HG03342 (cell line): Measurements from ENCODE around the gene FAM168B.

Source experiments
- ATAC-seq: cut with Tn5 transposase; IDR thresholded peaks from one replicate; pipeline ENCODE4 v1.9.1; 2021; ENCODE audit warnings: mild to moderate bottlenecking, moderate library complexity; ENCODE audit not compliant: unreplicated experiment

The FAM168B gene

DNA sequence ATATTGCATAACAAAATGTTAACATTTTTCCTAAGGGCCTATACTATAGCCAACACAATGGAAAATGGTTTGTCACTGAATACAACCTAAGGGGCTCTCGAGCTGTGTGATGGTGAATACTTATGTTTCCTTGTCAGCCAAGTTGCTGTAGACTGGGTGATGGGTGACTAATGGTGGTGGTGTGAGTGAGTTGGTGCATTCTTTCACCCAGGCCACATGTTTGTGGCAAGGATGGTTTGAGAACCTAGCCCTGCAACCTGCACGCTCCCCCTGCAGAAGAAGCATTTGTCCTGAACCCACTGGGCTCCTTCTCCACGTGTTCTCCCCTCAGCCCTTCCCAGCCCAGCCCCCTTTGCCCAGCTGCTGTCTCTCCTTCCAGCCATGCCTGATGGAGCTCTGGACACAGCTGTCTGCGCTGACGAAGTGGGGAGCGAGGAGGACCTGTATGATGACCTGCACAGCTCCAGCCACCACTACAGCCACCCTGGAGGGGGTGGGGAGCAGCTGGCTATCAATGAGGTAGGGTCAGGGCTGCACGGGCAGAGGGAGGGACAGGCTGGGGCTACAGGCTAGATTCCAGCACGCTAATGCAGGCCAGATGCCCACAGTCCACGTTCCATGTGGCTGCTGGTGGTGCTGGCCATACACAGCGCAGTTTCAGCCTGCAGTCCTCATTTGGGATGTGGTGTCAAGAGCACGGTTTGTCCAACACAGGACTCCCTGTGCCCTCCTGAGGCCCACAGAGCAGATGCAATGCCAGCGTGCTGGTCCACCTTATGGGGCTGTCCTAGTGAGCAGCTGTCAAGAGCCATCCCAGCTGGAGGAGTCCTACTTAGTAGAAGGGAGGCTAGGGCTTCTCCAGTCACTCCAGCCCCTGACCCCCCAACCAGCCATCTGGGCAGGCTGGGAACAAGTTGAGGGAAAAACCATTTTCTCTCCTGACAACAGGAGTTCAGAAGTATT is 65.4 kb downstream of the FAM168B start:
- ATAC-seq: no peak

DNA sequence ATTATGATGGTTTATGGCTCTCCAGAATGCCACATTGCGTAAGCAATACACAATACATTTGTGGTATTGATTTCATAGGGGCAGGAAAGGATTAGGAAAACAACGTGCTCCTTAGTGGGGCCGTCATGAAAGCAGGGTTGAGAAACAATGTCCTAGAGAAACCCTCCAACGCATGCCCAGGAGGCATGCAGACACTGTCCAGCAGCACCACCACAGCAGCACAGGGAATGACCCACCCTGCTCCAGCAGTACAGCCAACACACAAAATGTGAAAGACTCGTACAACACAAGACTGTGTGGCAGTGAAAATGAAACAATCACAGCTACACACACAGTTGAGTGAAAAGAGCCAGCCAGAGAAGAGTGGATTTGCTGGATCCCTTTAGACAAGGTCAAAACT is 66.3 kb downstream of the FAM168B start:
- ATAC-seq: no peak

DNA sequence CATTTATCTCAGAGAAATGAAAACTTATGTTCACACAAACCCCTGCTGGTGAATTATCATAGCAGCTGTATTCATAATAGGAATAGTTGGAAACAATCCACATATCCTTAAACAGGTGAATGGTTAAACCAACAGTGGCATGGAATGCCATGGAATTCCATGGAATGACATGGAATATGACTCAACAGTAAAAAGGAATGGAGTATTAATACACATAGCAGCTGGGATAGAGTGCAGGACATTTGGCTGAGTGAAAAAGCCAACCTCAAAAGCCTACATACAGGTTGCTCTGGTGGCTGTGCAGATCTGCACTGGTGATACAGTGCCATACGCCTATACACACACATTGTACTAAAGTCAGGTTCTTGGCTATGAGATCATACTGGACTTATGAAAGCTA is 69.5 kb downstream of the FAM168B start:
- ATAC-seq: no peak

DNA sequence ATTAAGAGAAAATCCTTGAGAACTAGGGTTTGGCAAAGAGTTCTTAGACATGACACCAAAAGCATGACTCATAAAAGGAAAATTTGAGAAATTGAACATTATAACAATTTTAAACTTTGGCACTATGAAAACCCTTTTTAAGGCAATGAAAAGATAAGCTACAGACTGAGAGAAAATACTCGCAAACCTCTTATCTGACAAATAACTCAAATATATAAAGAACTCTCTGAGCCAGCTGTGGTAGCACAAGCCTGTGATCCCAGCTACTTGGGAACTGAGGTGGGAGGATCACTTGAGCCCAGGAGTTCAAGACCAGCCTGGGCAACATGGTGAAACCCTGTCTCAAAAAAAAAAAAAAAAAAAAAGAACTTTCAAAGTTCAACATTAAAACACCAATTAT is 70.5 kb downstream of the FAM168B start:
- no peak for ATAC-seq

DNA sequence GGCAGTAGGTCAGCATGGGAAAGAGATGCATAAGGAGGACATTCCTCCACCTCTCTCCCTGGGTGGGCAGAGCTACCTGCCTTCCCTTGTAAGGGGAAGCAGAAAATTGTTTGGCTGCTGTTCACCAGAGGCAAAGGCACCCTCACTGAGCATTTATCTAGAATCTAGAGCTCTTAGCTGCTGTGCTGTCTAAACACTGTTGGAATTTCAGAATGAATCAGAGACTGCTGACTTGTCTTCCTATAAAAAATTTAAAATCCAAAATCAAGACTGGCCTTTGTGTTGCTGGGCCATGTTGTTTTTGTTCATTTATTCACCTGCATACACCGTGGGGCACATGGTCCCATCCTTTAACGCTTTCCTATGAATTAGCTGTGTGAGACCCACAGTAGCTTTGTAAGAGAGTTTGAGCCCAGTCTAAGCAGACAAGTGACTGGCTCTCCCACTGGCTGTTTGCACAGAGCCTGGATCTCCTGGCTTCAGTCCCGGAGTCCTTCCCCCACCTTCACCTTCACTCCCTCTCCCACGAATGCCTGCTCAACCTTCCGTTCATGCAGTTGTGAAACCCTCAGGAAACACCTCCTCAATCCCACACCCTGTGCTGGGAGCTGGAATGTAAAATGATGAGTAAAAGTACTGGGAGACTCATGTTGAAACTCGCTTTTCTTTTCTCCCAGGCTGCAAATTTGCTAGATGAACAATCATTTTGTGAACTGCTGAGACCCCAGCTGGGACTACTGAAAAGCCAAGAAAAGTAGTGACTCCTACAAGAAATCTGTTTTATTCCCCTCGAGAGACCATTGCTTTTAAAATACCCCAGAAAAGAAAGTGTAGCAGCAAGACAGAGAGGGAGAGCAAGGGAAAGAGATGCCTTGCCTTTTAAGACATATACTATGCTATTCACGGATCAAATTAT is 76.2 kb downstream of the FAM168B start:
- no peak for ATAC-seq

DNA sequence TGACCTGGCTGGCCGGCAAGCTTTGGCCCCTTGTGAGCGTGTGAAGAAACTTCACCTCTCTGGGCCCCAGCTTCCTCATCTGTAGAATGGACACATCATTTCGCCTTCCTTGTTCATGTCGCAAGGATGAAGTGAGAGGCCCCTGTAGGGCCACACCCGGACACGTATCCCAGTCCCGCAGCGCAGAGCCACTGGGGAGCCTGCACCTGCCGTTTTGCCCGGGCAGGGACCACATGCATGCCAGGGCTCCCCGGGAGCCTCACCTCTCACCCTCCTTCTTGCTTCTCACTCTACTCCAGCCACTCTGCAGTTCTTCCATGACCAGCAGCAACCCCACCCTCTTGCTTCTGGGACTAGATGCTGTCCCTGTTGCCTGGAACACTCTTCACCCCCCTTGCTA is 77.5 kb downstream of the FAM168B start:
- ATAC-seq: no peak

DNA sequence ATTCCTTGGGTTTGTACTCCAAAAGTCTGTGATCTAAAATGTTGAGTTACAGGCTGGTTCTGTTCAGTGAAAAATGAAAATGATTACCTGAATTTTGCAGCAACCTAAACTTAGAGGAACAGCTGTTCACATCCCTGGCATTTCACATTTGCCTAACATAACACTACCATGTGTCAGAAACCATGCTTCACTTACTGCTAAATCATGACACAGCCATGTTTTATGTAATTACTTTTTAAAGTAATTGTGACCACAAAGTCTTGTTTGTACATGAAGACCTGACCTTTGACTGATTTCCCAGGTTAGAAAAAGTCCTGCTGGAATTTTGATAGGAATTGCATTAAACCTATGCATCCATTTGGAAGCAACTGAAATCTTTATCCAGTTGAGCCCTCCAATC is 79.1 kb downstream of the FAM168B start:
- ATAC-seq: no peak

DNA sequence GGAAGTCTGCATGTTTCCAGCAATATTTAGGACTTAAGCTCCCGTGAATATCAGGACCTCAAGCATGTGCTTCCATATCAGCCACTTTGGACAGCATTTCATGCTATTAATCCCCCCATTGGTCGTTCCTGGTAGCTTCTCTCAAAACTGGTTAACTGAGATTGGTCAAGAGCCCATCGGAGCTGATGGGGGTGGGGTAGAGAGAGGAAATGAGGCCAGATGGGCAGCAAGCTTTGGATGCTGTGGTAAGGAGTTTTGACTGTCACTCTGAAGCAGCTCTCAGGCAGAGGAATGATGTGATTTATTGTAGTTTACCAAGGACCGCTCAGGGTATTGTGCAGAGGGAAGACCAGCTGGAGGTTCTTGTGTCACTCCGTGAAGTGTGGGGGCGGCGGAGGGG is 81.8 kb downstream of the FAM168B start:
- no peak for ATAC-seq

DNA sequence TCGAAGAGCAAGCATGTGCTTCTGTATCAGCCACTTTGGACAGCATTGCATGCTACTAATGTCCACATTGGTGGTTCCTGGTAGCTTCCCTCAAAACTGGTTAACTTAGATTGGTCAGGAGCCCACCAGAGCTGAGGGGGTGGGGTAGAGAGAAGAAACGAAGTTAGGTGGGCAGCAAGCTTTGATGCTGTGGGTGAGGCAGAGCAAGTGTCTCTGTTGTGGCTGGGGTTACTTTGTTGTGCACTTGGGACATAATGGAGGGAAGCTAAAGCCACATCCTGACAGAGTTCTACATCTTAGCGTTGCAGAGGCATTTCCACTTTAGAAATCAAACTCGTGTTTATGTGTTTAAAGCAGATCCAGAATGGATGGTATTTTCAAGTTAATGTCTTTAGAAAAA is 82.7 kb downstream of the FAM168B start:
- no peak for ATAC-seq

DNA sequence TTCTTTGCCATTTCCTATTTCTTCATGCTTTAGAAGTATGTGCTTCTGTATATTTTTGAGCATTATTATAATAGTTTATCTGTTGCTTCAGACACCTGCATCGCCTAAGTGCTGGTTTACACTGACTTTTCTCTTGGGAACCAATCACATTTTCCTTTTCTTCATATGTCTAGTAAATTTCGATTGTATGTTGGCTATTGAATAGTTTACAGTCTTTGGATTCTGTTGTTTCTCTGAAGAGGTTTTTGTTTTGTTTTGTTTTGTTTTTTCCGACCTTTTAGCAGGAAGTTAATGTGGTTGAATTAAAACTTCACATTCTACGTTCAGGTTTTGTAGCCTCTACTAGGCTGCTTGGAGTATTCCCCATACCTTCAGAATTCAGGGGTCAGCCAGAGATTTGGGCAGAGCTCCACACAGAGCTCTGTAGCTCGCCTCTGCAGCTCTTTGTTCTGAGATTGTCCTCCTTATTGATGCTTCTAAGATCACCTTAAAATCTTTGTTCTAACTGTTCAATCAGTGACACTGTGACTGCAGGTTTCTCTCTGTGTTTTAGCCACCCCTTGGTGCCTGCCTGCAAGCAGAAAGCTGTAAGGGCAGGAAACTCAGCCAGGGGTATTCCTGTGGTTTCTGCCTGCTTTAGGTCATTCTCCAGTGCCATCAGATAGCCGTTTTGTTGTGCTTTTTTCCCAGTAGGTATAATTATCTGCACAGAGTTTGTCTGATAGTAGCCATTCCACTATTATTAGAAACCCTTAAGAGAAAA is 83.4 kb downstream of the FAM168B start:
- no peak for ATAC-seq

DNA sequence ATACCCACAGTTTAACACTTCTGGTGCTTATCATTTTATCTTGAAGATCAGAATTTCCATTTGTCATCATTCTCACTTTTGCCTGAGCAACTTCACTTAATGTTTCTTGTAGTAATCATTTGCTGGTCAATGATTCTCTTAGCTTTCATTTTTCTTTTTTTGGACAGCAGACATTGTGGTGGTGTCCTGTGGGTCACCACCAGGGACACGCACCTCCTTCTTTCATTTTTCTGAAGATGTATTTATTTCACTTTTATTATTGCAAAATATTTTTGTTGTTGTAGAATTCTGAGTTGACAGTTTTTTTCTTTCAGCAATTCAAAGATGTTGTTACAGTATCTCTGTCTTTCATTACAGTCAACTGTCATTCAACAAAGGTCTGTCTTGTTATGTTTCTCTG is 84.3 kb downstream of the FAM168B start:
- no peak for ATAC-seq

DNA sequence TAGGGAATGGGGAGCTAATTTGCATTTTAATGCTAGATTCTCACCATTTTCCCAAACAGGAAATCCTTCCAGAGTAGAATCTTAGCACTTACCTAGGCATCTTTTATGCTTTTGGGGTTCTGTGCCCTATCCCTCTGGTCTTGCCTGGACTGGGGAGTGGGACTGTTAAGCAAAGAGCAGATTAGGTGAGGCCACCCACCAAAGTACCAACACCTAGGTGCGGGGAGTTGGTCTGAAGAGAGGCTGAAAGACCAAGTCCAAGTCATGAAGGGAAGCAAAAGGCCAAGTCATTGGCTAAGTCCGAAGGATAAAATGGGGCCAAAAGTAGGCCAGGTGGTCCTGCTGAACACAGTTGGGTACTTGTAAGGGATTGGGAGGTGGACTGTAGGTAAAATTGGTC is 86.7 kb downstream of the FAM168B start:
- ATAC-seq: no peak

DNA sequence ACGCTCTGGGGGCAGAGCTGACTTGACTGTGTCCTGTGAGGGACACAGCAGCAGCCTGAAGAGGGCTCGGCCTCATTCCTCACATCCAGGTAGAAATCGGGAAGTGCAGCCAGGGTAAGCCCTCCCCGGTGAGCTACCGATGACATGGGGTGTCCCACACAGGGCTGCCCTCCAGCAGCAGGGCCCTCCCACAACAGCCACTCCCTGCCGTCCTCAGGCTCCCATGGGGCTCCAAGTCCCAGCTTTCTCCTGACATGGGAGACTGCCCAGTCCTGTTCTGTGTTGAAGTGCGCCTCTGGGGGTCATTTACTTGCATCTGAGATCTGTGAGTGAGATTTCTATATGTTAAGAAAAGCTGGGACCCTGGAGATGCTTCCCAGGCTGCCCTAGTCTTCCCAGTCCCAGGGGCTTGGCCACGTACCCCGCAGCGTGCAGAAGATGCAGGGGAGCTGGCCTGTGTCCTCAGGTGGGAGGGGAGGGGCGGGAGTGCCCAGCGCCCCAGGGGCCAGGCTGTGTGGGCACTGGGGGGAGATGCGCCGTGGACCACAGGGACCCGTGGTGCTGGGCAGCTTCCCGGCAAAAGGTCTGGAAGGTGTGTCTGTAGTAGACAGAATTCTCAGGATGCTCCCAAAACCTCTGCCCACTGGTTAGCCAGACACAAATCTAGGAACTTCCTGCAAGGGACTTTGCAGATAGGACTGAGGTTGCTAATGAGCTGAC is 87.9 kb downstream of the FAM168B start:
- no peak for ATAC-seq

DNA sequence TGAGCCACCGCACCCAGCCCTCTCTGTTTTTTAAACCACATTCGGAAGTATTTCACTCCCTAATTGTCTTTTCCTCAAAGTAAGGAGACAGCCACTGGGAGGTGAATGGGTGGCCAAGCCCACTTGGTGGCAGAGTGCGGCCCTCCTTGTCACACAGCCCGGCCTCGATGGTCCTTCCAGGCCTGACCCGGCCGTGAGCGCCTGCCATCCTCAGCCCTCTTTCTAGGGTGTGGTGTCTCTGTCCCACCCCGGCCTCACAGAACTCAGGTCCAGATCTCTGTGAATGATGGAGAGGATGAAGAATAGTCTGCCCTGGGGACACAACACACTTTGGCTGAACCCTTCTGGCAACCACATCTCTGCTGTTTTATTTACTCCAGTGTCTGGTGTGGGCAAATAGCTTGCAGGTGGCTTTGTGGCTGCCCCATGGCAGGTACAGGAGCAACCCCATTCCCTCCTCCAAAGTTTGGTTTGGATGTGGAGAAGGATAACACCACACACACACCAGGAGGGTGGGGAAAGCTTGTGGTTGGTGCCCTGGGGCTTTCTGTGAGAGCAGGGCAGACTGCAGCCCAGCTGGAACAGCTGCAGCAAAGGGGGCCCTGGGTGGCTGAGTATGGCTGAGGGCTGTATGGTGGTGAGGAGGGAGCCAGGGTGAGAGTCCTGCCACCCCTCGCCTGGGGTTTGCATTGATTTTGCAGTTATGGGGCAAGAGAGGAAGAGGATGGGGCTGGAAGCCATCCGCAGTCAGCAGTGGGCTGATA is 88.6 kb downstream of the FAM168B start:
- ATAC-seq: no peak

DNA sequence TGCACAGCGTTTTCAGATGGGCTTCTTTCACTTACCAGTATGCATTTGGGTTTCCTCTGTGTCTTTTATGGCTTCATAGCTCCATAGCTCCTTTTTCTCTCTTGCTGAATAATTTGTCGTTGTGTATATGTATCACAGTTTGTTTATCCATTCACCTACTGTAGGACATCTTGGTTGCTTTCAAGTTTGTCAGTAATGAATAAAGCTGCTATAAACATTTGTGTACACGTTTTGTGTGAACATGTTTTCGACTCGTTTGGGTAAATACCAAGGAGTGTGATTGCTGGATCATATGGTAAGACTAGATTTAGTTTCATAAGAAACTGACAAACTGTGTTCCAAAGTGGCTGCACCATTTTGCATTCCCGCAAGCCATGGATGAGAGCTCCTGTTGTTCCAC is 94.7 kb downstream of the FAM168B start:
- no peak for ATAC-seq
